ENCODE data around the gene SYCE3. TPM values are rescaled to one million over a fixed set of nuclear protein-coding genes. Genes with fewer than 3 reads are reported as not detected.

SYCE3 gene
- total RNA-seq, 1 donor from 2014 or later = 0.71 TPM

- no peaks in the 10 kb centered on the region for H3K36me3 ChIP-seq (ENCODE audit: control insufficient read depth, insufficient read depth, low read length)
- H3K4me3 ChIP-seq (ENCODE audit: low read depth, low read length) = no peak overlapping the region
- no peak for TF ChIP-seq CTCF (IDR thresholded peaks at IDR 0.05; ENCODE audit: insufficient read depth, low read length, poor library complexity, severe bottlenecking)
- DNase-seq (ENCODE audit: low read depth) = no peak
- peaks cover 68% of the 10 kb centered on the region for H3K27me3 ChIP-seq (ENCODE audit: control insufficient read depth, insufficient read depth, low read length)
These were observed 39.1 kb upstream of the SYCE3 start for GRCh38 chr22:50601669-50602337.

- peaks cover 62% of the 10 kb centered on the region for H3K27me3 ChIP-seq (ENCODE audit: control insufficient read depth, insufficient read depth, low read length)
These were observed 38.4 kb upstream of the SYCE3 start for GRCh38 chr22:50600967-50601668.

GRCh38 chr22:50600538-50600937 lies 37.8 kb upstream of the SYCE3 start, which contains the start of gene MAPK8IP2:
Gene MAPK8IP2 (plus strand): TSS chr22:50600793. CDS start chr22:50600819, 26 bp downstream.
- no peak for TF ChIP-seq CTCF (IDR thresholded peaks at IDR 0.05; ENCODE audit: insufficient read depth, low read length, poor library complexity, severe bottlenecking)
- peaks cover 57% of the 10 kb centered on the region for H3K27me3 ChIP-seq (ENCODE audit: control insufficient read depth, insufficient read depth, low read length)
- H3K4me3 ChIP-seq (ENCODE audit: low read depth, low read length) = no peak within 1 kb of the TSS
- DNase-seq (ENCODE audit: low read depth) = no peak
- no peaks in the 10 kb centered on the region for H3K36me3 ChIP-seq (ENCODE audit: control insufficient read depth, insufficient read depth, low read length)

More at GRCh38 chr22:50600967-50601668, 38.4 kb upstream of the SYCE3 start:
- no peak for DNase-seq (ENCODE audit: low read depth)
- no peak for TF ChIP-seq CTCF (IDR thresholded peaks at IDR 0.05; ENCODE audit: insufficient read depth, low read length, poor library complexity, severe bottlenecking)
- Histone ChIP-seq H3K4me3 (ENCODE audit: low read depth, low read length) (no peak overlapping the region), H3K36me3 (ENCODE audit: control insufficient read depth, insufficient read depth, low read length) (no peaks in the 10 kb centered on the region)

GRCh38 chr22:50599816-50600455 lies 37.2 kb upstream of the SYCE3 start:
- Histone ChIP-seq H3K27me3 (ENCODE audit: control insufficient read depth, insufficient read depth, low read length) (peaks cover 51% of the 10 kb centered on the region), H3K36me3 (ENCODE audit: control insufficient read depth, insufficient read depth, low read length) (no peaks in the 10 kb centered on the region), H3K4me3 (ENCODE audit: low read depth, low read length) (no peak overlapping the region)
- DNase-seq (ENCODE audit: low read depth) = no peak
- no peak for TF ChIP-seq CTCF (IDR thresholded peaks at IDR 0.05; ENCODE audit: insufficient read depth, low read length, poor library complexity, severe bottlenecking)

GRCh38 chr22:50597097-50597496 lies 34.4 kb upstream of the SYCE3 start:
- no peak overlapping the region for H3K4me3 ChIP-seq (ENCODE audit: low read depth, low read length)
- no peak for DNase-seq (ENCODE audit: low read depth)
- no peaks in the 10 kb centered on the region for H3K36me3 ChIP-seq (ENCODE audit: control insufficient read depth, insufficient read depth, low read length)
- peaks cover 25% of the 10 kb centered on the region for H3K27me3 ChIP-seq (ENCODE audit: control insufficient read depth, insufficient read depth, low read length)
- no peak for TF ChIP-seq CTCF (IDR thresholded peaks at IDR 0.05; ENCODE audit: insufficient read depth, low read length, poor library complexity, severe bottlenecking)
